A549 treated with RU486 at 1 μM for 4 hours (cell line): ENCODE measurements around the gene KIAA0586. TPM values are rescaled to one million over a fixed set of nuclear protein-coding genes. Genes with fewer than 3 reads are reported as not detected.

Source experiments
- total RNA-seq: library from RNA; stranded (reverse); fragments of 200-300 nt; extraction: Qiagen RNA extraction; gene quantifications from 5 replicates; pipeline ENCODE4 v1.2.3, GENCODE V29; 2022; ENCODE audit warnings: low read depth

The KIAA0586 gene
- total RNA-seq = 7.8 to 10.6 TPM (median 9.4 TPM) in 5 replicates

DNA sequence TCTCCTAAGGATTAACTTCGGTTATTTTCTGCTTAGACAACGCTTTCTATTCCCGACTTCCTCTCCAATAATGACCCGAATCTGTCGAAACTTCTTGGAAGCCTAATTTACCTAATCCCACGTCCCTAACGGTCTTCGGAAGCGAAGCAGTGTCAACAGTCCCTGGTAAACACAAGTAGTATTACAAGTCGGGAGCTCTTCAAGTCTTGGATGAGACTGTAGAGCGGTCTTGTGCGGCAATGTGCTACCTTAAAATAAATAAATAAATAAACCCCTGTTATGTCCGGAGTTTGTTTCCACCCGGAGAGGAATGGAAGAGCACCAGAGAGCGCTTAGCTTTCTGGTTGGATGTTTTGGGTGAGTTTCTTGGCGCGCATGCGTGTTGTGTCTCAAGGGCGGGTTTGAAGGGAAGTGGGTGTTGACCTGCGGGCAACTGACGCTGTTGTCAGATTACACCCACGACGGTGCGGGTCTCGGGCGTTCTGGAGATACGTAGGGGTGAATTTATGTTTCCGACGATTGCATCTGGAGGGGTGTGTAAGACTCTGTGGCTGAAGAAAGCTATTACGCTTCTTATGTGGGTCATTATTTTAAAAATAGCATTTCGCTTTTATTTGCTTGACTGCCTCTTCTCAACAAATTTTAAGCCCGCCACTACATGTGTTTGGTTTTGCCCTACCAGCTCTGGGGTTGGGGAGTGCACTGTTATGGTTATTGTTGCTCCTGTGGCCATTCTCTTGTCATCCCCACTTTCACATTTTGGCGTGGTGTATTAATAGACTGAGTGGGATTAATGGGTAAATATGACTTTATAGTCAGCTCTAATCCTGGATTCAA lies at the start of gene KIAA0586, which contains the start of gene TIMM9:
TSS of gene KIAA0586 (plus strand) at position 439 of the 837 bp plus-strand sequence. CDS start 546 bp downstream, outside the sequence.
TSS of gene TIMM9 (minus strand) at position 251 of the 837 bp plus-strand sequence. CDS start 15,586 bp downstream, outside the sequence.

DNA sequence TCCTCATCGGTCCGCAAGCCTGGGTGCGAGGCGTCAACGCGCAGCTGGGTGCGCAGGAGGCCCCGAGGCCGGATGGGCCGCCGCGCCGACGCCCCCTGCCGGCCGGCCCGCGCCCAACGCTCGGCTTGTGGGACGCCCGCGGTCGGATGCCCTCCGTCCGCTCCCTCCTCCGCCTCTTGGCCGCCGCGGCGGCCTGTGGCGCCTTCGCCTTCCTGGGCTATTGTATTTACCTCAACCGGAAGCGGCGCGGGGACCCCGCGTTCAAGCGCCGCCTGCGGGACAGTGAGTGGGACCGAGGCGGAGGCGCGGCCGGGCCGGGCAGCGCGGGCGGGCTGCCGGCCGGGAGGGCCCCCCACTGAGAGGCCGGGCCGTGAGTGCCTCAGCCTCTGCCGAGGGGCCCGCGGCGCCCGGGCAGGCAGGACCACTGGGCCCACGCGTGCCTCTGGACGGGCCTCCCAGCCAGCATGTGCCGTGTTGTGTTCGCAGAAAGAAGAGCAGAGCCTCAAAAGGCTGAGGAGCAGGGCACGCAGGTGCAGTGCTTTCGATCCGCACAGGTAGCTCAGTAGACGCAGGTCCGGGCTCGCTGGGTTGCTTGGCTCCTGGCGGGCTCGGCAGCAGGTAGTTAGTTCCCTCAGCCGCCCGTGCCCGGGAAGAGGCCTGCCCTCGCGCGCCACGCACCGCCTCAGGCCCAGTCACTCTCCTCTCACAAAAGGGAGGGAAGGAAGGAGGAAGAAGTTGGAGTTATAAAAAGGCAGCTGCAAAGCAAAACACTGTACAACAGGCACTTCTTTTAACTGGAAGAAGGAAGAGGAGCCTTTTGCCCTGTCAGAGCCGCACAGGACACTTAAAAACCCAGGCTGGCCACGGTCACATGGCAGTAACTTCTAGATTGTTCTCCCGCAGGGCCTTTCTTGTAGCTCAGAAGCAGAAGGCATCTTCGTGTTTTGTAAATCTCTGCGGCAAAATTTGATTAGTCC lies 31.4 kb upstream of the KIAA0586 start, which contains the start of gene TOMM20L:
TSS of gene TOMM20L (plus strand) at position 119 of the 977 bp plus-strand sequence. CDS start at position 147, 28 bp downstream.

Other genes with a start within 250 kb of the KIAA0586 start
- 43.9 to 50.4 TPM (median 45.8 TPM) in 5 replicates for gene ACTR10, start 227.6 kb upstream of the KIAA0586 start, total RNA-seq
- 186 to 271 TPM (median 190 TPM) in 5 replicates for gene PSMA3, start 182.9 kb upstream of the KIAA0586 start, total RNA-seq
- gene ARID4A, start 129.2 kb upstream of the KIAA0586 start, total RNA-seq = 3.4 to 7.4 TPM (median 5.7 TPM) in 5 replicates
- not detected in 5 replicates for gene TOMM20L, start 31.8 kb upstream of the KIAA0586 start, total RNA-seq
- 63.8 to 88.9 TPM (median 78.5 TPM) in 5 replicates for gene TIMM9, start 188 bp upstream of the KIAA0586 start, total RNA-seq
- gene DACT1, start 210.2 kb downstream of the KIAA0586 start, total RNA-seq = 0.39 to 0.77 TPM (median 0.51 TPM) in 5 replicates